K562 (cell line): ENCODE measurements around the gene CBX8. TPM values are rescaled to one million over a fixed set of nuclear protein-coding genes. Genes with fewer than 3 reads are reported as not detected.

Experiments
- CHD7 ChIP-seq: fragments of 200-600 bp; sonication (generic); IDR thresholded peaks from one replicate; pipeline ENCODE4 v1.6.1; 2012; ENCODE audit warnings: mild to moderate bottlenecking, low read depth, low read length, inconsistent platforms
- NEUROD1 ChIP-seq: fragments of 150-350 bp; IDR thresholded peaks from 2 replicates; pipeline ENCODE4 v1.6.1; 2014; ENCODE audit warnings: borderline replicate concordance, low read length, low read depth; ENCODE audit not compliant: partially characterized antibody
- POLR2B ChIP-seq: fragments of 450-650 bp; IDR thresholded peaks from 2 replicates; pipeline ENCODE4 v1.6.1; 2018; ENCODE audit warnings: low read depth; ENCODE audit not compliant: partially characterized antibody
- SMARCA5 ChIP-seq: fragments of 450-650 bp; IDR thresholded peaks from 2 replicates; pipeline ENCODE4 v1.6.1; 2016
- polyA plus RNA-seq, 8 experiments: library from polyadenylated mRNA; depleted of rRNA in 4 of 8; stranded (reverse) in 5 of 8; unstranded in 3 of 8; fragments of >200 nt; fragmentation: Nextera tagmentation in 2 of 8; fragmentation: Illumina TruSeq in 1 of 8; extraction: Ambion mirVana in 2 of 8; extraction: Trizol in 1 of 8; gene quantifications; 2 replicates each; pipeline versions ENCODE4 v1.2.1 to v1.2.3, GENCODE V29; 2011 to 2014; ENCODE audit warnings: inconsistent platforms in 1 of 8, missing spikeins in 1 of 8
- total RNA-seq, 7 experiments: library from RNA; depleted of rRNA in 6 of 7; stranded (reverse); fragments of >200 nt in 6 of 7; fragmentation: Illumina TruSeq in 2 of 7; extraction: Trizol in 2 of 7; gene quantifications; 2 replicates each; pipeline versions ENCODE4 v1.2.1 to v1.2.3, GENCODE V29; 2011 to 2021; ENCODE audit warnings: low replicate concordance in 1 of 7
- TF ChIP-seq, protein P1 (sequence below): sonication (generic); formaldehyde crosslinking; IDR thresholded peaks from 2 replicates; pipeline ENCODE4 v1.9.0; 2022; ENCODE audit warnings: mild to moderate bottlenecking, missing genetic modification reagents
- TF ChIP-seq, protein P2 (sequence below): fragments of 450-650 bp; IDR thresholded peaks from 2 replicates; pipeline ENCODE4 v1.6.1; 2017; ENCODE audit warnings: mild to moderate bottlenecking, moderate library complexity

Gene CBX8
- total and polyA plus RNA-seq, 9 of the 15 experiments (the other 6 are each of a cell fraction or from before 2014, with no cell fraction given): 0.08 to 11.9 (median 2.6) TPM

DNA sequence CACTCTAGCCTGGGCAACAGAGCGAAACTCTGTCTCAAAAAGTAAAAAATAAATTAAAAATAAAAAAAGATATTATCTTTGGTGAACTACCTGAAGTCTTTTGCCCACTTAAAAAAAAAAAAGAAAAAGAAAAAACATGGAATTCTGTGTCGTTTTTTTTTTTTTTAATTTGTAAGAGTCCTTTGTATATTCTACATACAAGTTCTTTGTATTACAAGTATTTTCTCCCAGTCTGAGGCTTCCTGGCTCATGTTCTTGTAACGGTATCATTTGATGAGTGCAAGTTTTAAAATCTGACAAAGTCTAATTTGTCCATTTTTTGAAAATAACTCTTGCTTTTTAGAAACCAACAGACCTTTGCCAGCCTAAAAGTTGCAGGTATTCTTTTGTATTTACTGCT, 31.2 kb downstream of the CBX8 start (continued):
- TF ChIP-seq CHD7 (no peak), SMARCA5 (no peak), POLR2B (no peak), NEUROD1 (no peak)
- TF ChIP-seq, protein P1, sequence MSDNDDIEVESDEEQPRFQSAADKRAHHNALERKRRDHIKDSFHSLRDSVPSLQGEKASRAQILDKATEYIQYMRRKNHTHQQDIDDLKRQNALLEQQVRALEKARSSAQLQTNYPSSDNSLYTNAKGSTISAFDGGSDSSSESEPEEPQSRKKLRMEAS: no peak
- TF ChIP-seq, protein P2, sequence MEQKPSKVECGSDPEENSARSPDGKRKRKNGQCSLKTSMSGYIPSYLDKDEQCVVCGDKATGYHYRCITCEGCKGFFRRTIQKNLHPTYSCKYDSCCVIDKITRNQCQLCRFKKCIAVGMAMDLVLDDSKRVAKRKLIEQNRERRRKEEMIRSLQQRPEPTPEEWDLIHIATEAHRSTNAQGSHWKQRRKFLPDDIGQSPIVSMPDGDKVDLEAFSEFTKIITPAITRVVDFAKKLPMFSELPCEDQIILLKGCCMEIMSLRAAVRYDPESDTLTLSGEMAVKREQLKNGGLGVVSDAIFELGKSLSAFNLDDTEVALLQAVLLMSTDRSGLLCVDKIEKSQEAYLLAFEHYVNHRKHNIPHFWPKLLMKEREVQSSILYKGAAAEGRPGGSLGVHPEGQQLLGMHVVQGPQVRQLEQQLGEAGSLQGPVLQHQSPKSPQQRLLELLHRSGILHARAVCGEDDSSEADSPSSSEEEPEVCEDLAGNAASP: no peak
